GM12878 (cell line): ENCODE measurements around the gene KRIT1. TPM values are rescaled to one million over a fixed set of nuclear protein-coding genes. Genes with fewer than 3 reads are reported as not detected.

Source experiments
- ATAC-seq: fragments of 200-7000 bp; cut with Tn5 transposase; 3 replicates; pipeline ENCODE4 v1.9.1; 2020; ENCODE audit warnings: mild to moderate bottlenecking, moderate library complexity
- BruUV-seq: library from RNA; stranded (reverse); fragments of 400-500 nt; replicated peaks from 2 replicates; lab custom pipeline; 2021; lab: Mats Ljungman, UMichigan
- CTCF ChIA-PET: fragments of 300-600 bp; sonication (Branson Sonifier 250); formaldehyde crosslinking; extraction: SDS; loops from one replicate; lab custom pipeline; 2021; ENCODE audit warnings: inconsistent platforms; lab: Yijun Ruan, JAX
- POLR2A ChIA-PET: fragments of 350-600 bp; formaldehyde crosslinking; extraction: SDS; loops from one replicate; lab custom pipeline; 2021; ENCODE audit warnings: inconsistent platforms; lab: Charles Lee
- RAD21 ChIA-PET: fragments of 300-600 bp; sonication (Branson Sonifier 250); formaldehyde crosslinking; loops from one replicate; lab custom pipeline; 2023; ENCODE audit warnings: antibody characterized with exemption; ENCODE audit not compliant: unreplicated experiment; lab: Charles Lee
- SMC1A ChIA-PET: fragments of 300-600 bp; sonication (Branson Sonifier 250); formaldehyde crosslinking; loops from one replicate; lab custom pipeline; 2023; ENCODE audit not compliant: unreplicated experiment, uncharacterized antibody; lab: Charles Lee
- DNase-seq: peaks from one replicate; pipeline ENCODE4 v3.0.0-alpha.2; 2011; ENCODE audit warnings: low read depth, low spot score
- FAIRE-seq: peaks from 3 replicates; lab custom pipeline; 2011; peaks lifted over from hg19 to GRCh38; lab: Jason Lieb, UNC
- H2AFZ ChIP-seq: 2 replicates; pipeline ENCODE4 v1.6.0; 2011; ENCODE audit warnings: low read depth, low read length, control low read depth; ENCODE audit not compliant: control insufficient read depth
- H3K27ac ChIP-seq: 2 replicates; pipeline ENCODE4 v1.5.1; 2011; ENCODE audit warnings: control low read depth; ENCODE audit not compliant: control insufficient read depth, insufficient read depth
- H3K27me3 ChIP-seq, 2 experiments: replicated peaks in 1 of 2; 2 replicates each; pipeline versions ENCODE4 v1.6.0 to v1.6.1; 2011; ENCODE audit warnings: low read length in 1 of 2; ENCODE audit not compliant: control insufficient read depth in 2 of 2, insufficient read depth in 2 of 2
- H3K36me3 ChIP-seq, 2 experiments: 2 replicates each; pipeline ENCODE4 v1.5.1; 2011; ENCODE audit warnings: low read length in 1 of 2; ENCODE audit not compliant: control insufficient read depth in 2 of 2, insufficient read depth in 2 of 2
- H3K4me1 ChIP-seq: 2 replicates; pipeline ENCODE4 v1.6.1; 2011; ENCODE audit warnings: mild to moderate bottlenecking, low read length, moderate library complexity, mixed read lengths; ENCODE audit not compliant: control insufficient read depth, insufficient read depth
- H3K4me2 ChIP-seq: 2 replicates; pipeline ENCODE4 v1.6.0; 2011; ENCODE audit warnings: control low read depth; ENCODE audit not compliant: control insufficient read depth, insufficient read depth
- H3K4me3 ChIP-seq: fragments of 200-600 bp; sonication (generic); 2 replicates; pipeline ENCODE4 v1.5.1; 2016
- H3K79me2 ChIP-seq: 2 replicates; pipeline ENCODE4 v1.6.0; 2011; ENCODE audit warnings: low read length; ENCODE audit not compliant: control insufficient read depth, insufficient read depth
- H3K9ac ChIP-seq: 2 replicates; pipeline ENCODE4 v1.8.0; 2011; ENCODE audit warnings: low read length, control low read depth, mixed read lengths; ENCODE audit not compliant: control insufficient read depth, insufficient read depth
- H3K9me3 ChIP-seq: replicated peaks from 3 replicates; pipeline ENCODE4 v1.5.1; 2011; ENCODE audit warnings: mild to moderate bottlenecking, low read length; ENCODE audit not compliant: control insufficient read depth, insufficient read depth
- H4K20me1 ChIP-seq: 2 replicates; pipeline ENCODE4 v1.6.0; 2011; ENCODE audit not compliant: control insufficient read depth, insufficient read depth
- CBFB ChIP-seq: IDR thresholded peaks from 2 replicates; pipeline ENCODE4 v1.6.1; 2016; ENCODE audit warnings: antibody characterized with exemption, low read depth
- EED ChIP-seq: sonication (generic); IDR thresholded peaks from 2 replicates; pipeline ENCODE4 v1.6.1; 2016; ENCODE audit warnings: antibody characterized with exemption, low read depth
- EGR1 ChIP-seq, 2 experiments: IDR thresholded peaks; 1 replicate in 1 of 2; 2 replicates in 1 of 2; pipeline ENCODE4 v1.6.1; 2011 to 2012; ENCODE audit warnings: low read depth in 2 of 2, low read length in 2 of 2, borderline replicate concordance in 1 of 2, mild to moderate bottlenecking in 1 of 2, moderate library complexity in 1 of 2
- NFXL1 ChIP-seq: fragments of 450-650 bp; IDR thresholded peaks from 2 replicates; pipeline ENCODE4 v1.6.1; 2017; ENCODE audit warnings: antibody characterized with exemption, mild to moderate bottlenecking, borderline replicate concordance
- NFYA ChIP-seq: IDR thresholded peaks from 2 replicates; pipeline ENCODE4 v1.6.1; 2011; ENCODE audit warnings: low read depth, mild to moderate bottlenecking, low read length, improper control_type of control experiment, borderline replicate concordance
- NRF1 ChIP-seq: conservative IDR thresholded peaks from 2 replicates; pipeline ENCODE4 v1.6.1; 2011; ENCODE audit warnings: mild to moderate bottlenecking, low read depth, low read length, improper control_type of control experiment
- RFX5 ChIP-seq: IDR thresholded peaks from 2 replicates; pipeline ENCODE4 v1.6.1; 2011; ENCODE audit warnings: low read depth, low read length, improper control_type of control experiment
- SMAD1 ChIP-seq: fragments of 450-650 bp; IDR thresholded peaks from 2 replicates; pipeline ENCODE4 v1.6.1; 2018; ENCODE audit warnings: mild to moderate bottlenecking, low read depth; ENCODE audit not compliant: partially characterized antibody
- SREBF2 ChIP-seq: IDR thresholded peaks from 2 replicates; pipeline ENCODE4 v1.6.1; 2012; ENCODE audit warnings: mild to moderate bottlenecking, low read length
- TAF1 ChIP-seq: IDR thresholded peaks from 2 replicates; pipeline ENCODE4 v1.6.1; 2011; ENCODE audit warnings: mild to moderate bottlenecking, low read depth, low read length, borderline replicate concordance
- TCF3 ChIP-seq: IDR thresholded peaks from 2 replicates; pipeline ENCODE4 v1.6.1; 2012; ENCODE audit warnings: low read depth, mild to moderate bottlenecking, low read length, borderline replicate concordance; ENCODE audit not compliant: insufficient read depth
- ZBED1 ChIP-seq: IDR thresholded peaks from 2 replicates; pipeline ENCODE4 v1.6.1; 2016; ENCODE audit warnings: borderline replicate concordance
- WGBS: methylation state at CpG from one replicate; pipeline ENCODE4 v1.1.6; 2016; ENCODE audit warnings: low lambda C conversion rate; ENCODE audit not compliant: insufficient replicate concordance, insufficient coverage; ENCODE audit errors: missing lambda C conversion rate; 5-methylcytosine and 5-hydroxymethylcytosine counted together
- in situ Hi-C: fragments of 300-500 bp; cut with MboI; formaldehyde crosslinking; loops from 9 replicates; pipeline ENCODE4 v1.14.3; 2018; ENCODE audit warnings: mixed read lengths
- intact Hi-C: fragments of 100-400 bp; cut with micrococcal nuclease; formaldehyde crosslinking; loops from one replicate; pipeline ENCODE4 v1.14.2; 2022; ENCODE audit not compliant: unreplicated experiment
- polyA plus RNA-seq, 11 experiments: library from polyadenylated mRNA; depleted of rRNA in 4 of 11; unstranded in 6 of 11; stranded (reverse) in 5 of 11; fragments of >200 nt; fragmentation: Nextera tagmentation in 4 of 11; fragmentation: Illumina TruSeq in 1 of 11; extraction: Ambion mirVana in 4 of 11; extraction: Trizol in 1 of 11; gene quantifications; 1 replicate in 1 of 11; 2 replicates in 10 of 11; pipeline versions ENCODE4 v1.2.1 to v1.2.3, GENCODE V29; 2011 to 2016; ENCODE audit warnings: inconsistent platforms in 2 of 11, missing spikeins in 2 of 11, low read depth in 1 of 11
- total RNA-seq, 4 experiments: library from RNA; depleted of rRNA in 3 of 4; stranded (reverse); fragments of >200 nt in 3 of 4; fragmentation: Illumina TruSeq in 1 of 4; extraction: Trizol in 1 of 4; gene quantifications; 2 replicates each; pipeline versions ENCODE4 v1.2.1 to v1.2.3, GENCODE V29; 2013 to 2021
- TF ChIP-seq, protein P1 (sequence below): fragments of 450-650 bp; IDR thresholded peaks from 2 replicates; pipeline ENCODE4 v1.6.1; 2017; ENCODE audit warnings: mild to moderate bottlenecking
- TF ChIP-seq, protein P2 (sequence below): fragments of 450-650 bp; formaldehyde crosslinking; IDR thresholded peaks from 2 replicates; pipeline ENCODE4 v1.4.0; 2022; ENCODE audit warnings: mild to moderate bottlenecking, moderate library complexity
- TF ChIP-seq, protein P3 (sequence below): fragments of 450-650 bp; IDR thresholded peaks from 2 replicates; pipeline ENCODE4 v1.6.1; 2017; ENCODE audit warnings: low read depth, mild to moderate bottlenecking, moderate library complexity

The KRIT1 gene
- total and polyA plus RNA-seq, 10 of the 15 experiments (the other 5 are each of a cell fraction or from before 2014, with no cell fraction given) = 12.0 to 60.1 (median 27.0) TPM

DNA sequence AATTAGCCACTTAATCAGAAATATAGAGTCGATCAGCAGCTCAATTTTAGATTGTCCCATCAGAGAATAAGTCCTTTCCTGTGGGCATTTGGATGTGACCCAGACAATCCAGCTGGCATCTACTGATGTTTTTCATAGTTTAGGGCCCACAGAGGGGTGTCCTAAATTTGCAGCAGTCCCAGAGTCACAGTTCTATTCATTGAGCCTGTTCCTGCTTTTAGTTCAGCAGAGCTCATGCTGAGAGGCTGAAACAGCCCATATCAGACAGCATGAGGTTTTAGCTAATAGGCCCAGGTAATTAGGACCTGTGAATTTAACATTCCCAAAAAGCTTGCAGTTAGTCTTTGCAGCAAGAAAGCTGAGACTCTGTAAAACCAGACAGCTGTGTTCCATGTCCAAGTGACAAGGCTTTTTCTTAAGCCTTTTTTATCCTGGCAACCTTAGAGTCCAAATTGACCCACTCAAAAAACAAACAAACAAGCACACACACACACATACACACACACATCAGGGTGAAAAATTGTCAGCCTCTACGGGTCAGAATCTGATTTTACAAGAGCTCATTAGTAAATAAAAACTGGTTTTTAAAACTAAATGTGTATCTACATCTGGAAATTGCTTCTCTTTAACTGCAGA, 33.8 kb upstream of the KRIT1 start:
- intact Hi-C loops = no loop called here
- FAIRE-seq (no peak), DNase-seq (no peak), ATAC-seq (no peak)
- ChIA-PET SMC1A (interaction anchor here (0.9 to 2.5 kb wide), 6 partner anchors 8 to 58 kb away, joined by 3 to 13 read pairs (median 6); no protein-coding TSS in a partner anchor), RAD21 (interaction anchor here (1.4 kb wide), 1 partner anchor 9 kb away, joined by 3 read pairs; no protein-coding TSS in a partner anchor), POLR2A (interaction anchor here (1.3 kb wide), 1 partner anchor 10 kb away, joined by 5 read pairs; no protein-coding TSS in a partner anchor)
- Histone ChIP-seq H3K9me3 (peaks cover 12% of the 10 kb centered on the region), H3K27me3 (no peaks in the 10 kb centered on the region), H3K4me1 (peaks cover 10% of the 10 kb centered on the region; the same call in 1 of the 2 replicates), H3K4me2 (no peak overlapping the region), H3K36me3 (peaks cover 0 to 5% of the 10 kb centered on the region in 2 experiments; a peak in 1 of 4 replicates), H2AFZ (no peak overlapping the region), H3K79me2 (peaks cover 36% of the 10 kb centered on the region), H4K20me1 (no peaks in the 10 kb centered on the region), H3K27ac (no peak overlapping the region), H3K9ac (no peak overlapping the region)
- TSS peak; percentile 6 for BruUV-seq
- in situ Hi-C loops = no loop called here
- 95% methylated on average over 2 of the region's 2 CpGs for WGBS
- TF ChIP-seq, protein P1, sequence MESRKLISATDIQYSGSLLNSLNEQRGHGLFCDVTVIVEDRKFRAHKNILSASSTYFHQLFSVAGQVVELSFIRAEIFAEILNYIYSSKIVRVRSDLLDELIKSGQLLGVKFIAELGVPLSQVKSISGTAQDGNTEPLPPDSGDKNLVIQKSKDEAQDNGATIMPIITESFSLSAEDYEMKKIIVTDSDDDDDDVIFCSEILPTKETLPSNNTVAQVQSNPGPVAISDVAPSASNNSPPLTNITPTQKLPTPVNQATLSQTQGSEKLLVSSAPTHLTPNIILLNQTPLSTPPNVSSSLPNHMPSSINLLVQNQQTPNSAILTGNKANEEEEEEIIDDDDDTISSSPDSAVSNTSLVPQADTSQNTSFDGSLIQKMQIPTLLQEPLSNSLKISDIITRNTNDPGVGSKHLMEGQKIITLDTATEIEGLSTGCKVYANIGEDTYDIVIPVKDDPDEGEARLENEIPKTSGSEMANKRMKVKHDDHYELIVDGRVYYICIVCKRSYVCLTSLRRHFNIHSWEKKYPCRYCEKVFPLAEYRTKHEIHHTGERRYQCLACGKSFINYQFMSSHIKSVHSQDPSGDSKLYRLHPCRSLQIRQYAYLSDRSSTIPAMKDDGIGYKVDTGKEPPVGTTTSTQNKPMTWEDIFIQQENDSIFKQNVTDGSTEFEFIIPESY = no peak
- TF ChIP-seq EGR1 (IDR thresholded peaks at IDR 0.05; ENCODE audit: borderline replicate concordance in 1 of 2, low read depth in 2 of 2, low read length in 2 of 2) = no peak
- no peak for TF ChIP-seq RFX5
- TF ChIP-seq NRF1 = no peak
- TF ChIP-seq NFXL1 = no peak
- TF ChIP-seq, protein P2, sequence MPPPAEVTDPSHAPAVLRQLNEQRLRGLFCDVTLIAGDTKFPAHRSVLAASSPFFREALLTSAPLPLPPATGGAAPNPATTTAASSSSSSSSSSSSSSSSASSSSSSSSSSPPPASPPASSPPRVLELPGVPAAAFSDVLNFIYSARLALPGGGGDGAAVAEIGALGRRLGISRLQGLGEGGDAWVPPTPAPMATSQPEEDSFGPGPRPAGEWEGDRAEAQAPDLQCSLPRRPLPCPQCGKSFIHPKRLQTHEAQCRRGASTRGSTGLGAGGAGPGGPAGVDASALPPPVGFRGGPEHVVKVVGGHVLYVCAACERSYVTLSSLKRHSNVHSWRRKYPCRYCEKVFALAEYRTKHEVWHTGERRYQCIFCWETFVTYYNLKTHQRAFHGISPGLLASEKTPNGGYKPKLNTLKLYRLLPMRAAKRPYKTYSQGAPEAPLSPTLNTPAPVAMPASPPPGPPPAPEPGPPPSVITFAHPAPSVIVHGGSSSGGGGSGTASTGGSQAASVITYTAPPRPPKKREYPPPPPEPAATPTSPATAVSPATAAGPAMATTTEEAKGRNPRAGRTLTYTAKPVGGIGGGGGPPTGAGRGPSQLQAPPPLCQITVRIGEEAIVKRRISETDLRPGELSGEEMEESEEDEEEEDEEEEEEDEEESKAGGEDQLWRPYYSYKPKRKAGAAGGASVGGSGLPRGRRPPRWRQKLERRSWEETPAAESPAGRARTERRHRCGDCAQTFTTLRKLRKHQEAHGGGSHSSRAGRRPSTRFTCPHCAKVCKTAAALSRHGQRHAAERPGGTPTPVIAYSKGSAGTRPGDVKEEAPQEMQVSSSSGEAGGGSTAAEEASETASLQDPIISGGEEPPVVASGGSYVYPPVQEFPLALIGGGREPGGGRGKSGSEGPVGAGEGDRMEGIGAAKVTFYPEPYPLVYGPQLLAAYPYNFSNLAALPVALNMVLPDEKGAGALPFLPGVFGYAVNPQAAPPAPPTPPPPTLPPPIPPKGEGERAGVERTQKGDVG (CRISPR knock-in tag) = no peak
- TF ChIP-seq, protein P3, sequence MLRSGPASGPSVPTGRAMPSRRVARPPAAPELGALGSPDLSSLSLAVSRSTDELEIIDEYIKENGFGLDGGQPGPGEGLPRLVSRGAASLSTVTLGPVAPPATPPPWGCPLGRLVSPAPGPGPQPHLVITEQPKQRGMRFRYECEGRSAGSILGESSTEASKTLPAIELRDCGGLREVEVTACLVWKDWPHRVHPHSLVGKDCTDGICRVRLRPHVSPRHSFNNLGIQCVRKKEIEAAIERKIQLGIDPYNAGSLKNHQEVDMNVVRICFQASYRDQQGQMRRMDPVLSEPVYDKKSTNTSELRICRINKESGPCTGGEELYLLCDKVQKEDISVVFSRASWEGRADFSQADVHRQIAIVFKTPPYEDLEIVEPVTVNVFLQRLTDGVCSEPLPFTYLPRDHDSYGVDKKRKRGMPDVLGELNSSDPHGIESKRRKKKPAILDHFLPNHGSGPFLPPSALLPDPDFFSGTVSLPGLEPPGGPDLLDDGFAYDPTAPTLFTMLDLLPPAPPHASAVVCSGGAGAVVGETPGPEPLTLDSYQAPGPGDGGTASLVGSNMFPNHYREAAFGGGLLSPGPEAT = no peak
- TF ChIP-seq TAF1 = no peak
- TF ChIP-seq EED = no peak
- no peak for TF ChIP-seq NFYA
- TF ChIP-seq SMAD1 = no peak
- TF ChIP-seq CBFB = no peak
- no peak for TF ChIP-seq TCF3
- TF ChIP-seq ZBED1 = no peak
- TF ChIP-seq SREBF2 = no peak
- TF ChIP-seq, all 136 proteins: peak for 0
- H3K4me3 ChIP-seq = no peak overlapping the region
- CTCF ChIA-PET = interaction anchor here (1.3 to 1.9 kb wide), 3 partner anchors 8 to 34 kb away, joined by 3 to 6 read pairs (median 3); partner anchors contain the start of genes ANKIB1 and KRIT1
